ENCODE data around the gene SMYD3. TPM values are rescaled to one million over a fixed set of nuclear protein-coding genes. Genes with fewer than 3 reads are reported as not detected.

Gene SMYD3
- total RNA-seq, 1 donor from 2014 or later, result 27.2 TPM

GRCh38 chr1:246382589-246383238, 124.4 kb downstream of the SMYD3 start:
- H3K9me3 ChIP-seq, result no peaks in the 10 kb centered on the region
- ATAC-seq (peak; percentile 25), DNase-seq (no peak)
- H3K4me1 ChIP-seq, result no peaks in the 10 kb centered on the region
- TF ChIP-seq, protein P1, sequence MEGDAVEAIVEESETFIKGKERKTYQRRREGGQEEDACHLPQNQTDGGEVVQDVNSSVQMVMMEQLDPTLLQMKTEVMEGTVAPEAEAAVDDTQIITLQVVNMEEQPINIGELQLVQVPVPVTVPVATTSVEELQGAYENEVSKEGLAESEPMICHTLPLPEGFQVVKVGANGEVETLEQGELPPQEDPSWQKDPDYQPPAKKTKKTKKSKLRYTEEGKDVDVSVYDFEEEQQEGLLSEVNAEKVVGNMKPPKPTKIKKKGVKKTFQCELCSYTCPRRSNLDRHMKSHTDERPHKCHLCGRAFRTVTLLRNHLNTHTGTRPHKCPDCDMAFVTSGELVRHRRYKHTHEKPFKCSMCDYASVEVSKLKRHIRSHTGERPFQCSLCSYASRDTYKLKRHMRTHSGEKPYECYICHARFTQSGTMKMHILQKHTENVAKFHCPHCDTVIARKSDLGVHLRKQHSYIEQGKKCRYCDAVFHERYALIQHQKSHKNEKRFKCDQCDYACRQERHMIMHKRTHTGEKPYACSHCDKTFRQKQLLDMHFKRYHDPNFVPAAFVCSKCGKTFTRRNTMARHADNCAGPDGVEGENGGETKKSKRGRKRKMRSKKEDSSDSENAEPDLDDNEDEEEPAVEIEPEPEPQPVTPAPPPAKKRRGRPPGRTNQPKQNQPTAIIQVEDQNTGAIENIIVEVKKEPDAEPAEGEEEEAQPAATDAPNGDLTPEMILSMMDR (IDR thresholded peaks at IDR 0.05), result no peak
- no peak overlapping the region for H3K27ac ChIP-seq
- intact Hi-C loops (cut with DNase I), result no loop called here
- no peaks in the 10 kb centered on the region for H3K27me3 ChIP-seq
- no peaks in the 10 kb centered on the region for H3K36me3 ChIP-seq
- no peak overlapping the region for H3K4me3 ChIP-seq

DNA sequence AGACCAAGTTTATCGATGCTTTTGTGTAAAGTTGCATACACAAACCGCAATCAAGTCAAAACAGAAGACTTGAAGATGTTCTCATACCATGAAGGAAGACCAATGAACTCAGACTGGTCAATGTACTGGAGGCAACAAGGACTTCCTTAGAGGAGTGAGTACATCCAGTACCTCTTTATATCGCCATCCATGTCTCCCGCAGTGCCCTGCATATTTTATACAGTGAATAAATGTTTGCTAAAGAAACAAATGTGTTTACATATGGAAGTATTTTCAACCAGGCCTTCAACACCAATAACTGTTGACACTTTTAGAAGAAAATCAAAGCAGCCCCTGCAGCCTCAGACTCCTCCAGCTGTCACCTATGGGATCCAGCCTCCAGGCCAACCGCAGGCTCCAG, 125.6 kb downstream of the SMYD3 start:
- Histone ChIP-seq H3K36me3 (no peaks in the 10 kb centered on the region), H3K27me3 (no peaks in the 10 kb centered on the region), H3K4me3 (no peak overlapping the region), H3K27ac (no peak overlapping the region), H3K4me1 (no peaks in the 10 kb centered on the region), H3K9me3 (no peaks in the 10 kb centered on the region)
- intact Hi-C loops (cut with DNase I), result no loop called here
- TF ChIP-seq, protein P1 (IDR thresholded peaks at IDR 0.05), result no peak
- ATAC-seq, result no peak
- DNase-seq, result no peak

GRCh38 chr1:246377625-246378153, 129.4 kb downstream of the SMYD3 start:
- Histone ChIP-seq H3K4me3 (no peak overlapping the region), H3K36me3 (no peaks in the 10 kb centered on the region), H3K27me3 (no peaks in the 10 kb centered on the region), H3K27ac (no peak overlapping the region), H3K4me1 (no peaks in the 10 kb centered on the region), H3K9me3 (no peaks in the 10 kb centered on the region)
- intact Hi-C loops (cut with DNase I), result no loop called here
- DNase-seq (no peak), ATAC-seq (no peak)
- TF ChIP-seq, protein P1 (IDR thresholded peaks at IDR 0.05), result no peak

DNA sequence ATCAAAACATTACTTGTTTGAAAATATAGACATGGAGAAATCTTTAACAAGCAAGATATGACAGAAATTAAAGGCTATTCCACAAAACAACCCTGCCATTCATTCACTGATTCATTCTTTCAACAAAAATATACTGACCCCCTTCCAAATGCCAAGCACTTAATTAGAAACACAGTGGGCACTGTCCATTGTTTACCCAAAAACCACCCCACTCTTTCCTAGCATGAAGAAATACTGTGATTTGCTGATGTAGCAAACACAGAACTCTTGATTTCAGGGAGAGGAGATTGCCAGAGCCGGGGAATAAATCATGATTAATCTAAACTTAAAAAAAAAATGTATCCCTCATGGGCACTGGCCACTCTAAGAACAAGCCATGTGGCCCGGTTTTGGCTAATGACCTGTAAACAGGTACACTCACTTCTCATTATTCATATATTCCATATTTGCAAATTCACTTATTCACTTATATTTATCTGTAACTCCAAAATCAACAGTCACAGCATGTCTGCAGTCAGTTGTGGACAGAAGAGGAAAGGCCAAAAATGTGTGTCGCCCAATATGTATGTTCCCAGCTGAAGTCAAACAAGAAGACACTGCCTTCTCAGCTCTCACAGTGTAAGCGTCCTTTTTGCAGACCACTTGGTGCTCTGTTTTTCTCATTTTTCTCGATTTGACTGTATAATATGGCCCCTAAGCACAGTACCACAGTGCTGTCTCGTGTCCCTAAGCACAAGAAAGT, 133.1 kb downstream of the SMYD3 start:
- Histone ChIP-seq H3K9me3 (no peaks in the 10 kb centered on the region), H3K4me1 (no peaks in the 10 kb centered on the region), H3K27ac (no peak overlapping the region), H3K4me3 (no peak overlapping the region), H3K27me3 (no peaks in the 10 kb centered on the region), H3K36me3 (no peaks in the 10 kb centered on the region)
- DNase-seq (no peak), ATAC-seq (no peak)
- intact Hi-C loops (cut with DNase I), result no loop called here
- TF ChIP-seq, protein P1 (IDR thresholded peaks at IDR 0.05), result no peak

DNA sequence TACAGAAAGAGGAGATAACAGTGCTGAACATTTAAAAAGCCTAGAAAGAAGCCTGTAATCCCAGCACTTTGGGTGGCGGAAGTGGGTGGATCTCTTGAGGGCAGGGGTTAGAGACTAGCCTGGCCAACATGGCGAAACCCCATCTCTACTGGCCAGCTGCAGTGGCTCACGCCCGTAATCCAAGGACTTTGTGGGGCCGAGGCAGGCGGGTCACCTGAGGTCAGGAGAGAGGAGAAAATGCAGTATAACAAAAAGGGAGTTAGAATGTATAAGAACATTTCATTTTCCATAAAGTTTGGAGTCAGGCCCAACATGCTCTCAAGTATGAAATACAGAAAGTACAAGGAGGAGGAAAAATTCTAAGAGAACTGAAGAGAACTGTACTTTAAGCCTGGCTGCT, 134.5 kb downstream of the SMYD3 start:
- TF ChIP-seq, protein P1 (IDR thresholded peaks at IDR 0.05), result no peak
- H3K9me3 ChIP-seq, result no peaks in the 10 kb centered on the region
- no peak overlapping the region for H3K4me3 ChIP-seq
- peak; percentile 35 for ATAC-seq
- no peaks in the 10 kb centered on the region for H3K36me3 ChIP-seq
- no peak for DNase-seq
- intact Hi-C loops (cut with DNase I), result no loop called here
- H3K27ac ChIP-seq, result no peak overlapping the region
- no peaks in the 10 kb centered on the region for H3K4me1 ChIP-seq
- no peaks in the 10 kb centered on the region for H3K27me3 ChIP-seq
